HUDEP-2 (cell line): ENCODE data around the gene SLC23A2.

Source experiments
- DNase-seq, 76 experiments: peaks; one replicate each; lab custom pipeline; 2025; ENCODE audit not compliant: unreplicated experiment in 76 of 76; lab: John Stamatoyannopoulos, UW

The SLC23A2 gene

GRCh38 chr20:4802527-4802926 is 198.8 kb downstream of the SLC23A2 start:
- DNase-seq = no peak
